NCI-H82 treated with DMSO at 0.1 percent for 48 hours (cell line): ENCODE data around the gene FBXO39.
A peak's percentile ranks its signal among the peaks of the same experiment; 100 is the strongest.
"Not testable (repeated sequence)": the region's sequence is repeated elsewhere in the genome, so short reads cannot be mapped to it uniquely, and the experiment has no call there.

Experiments used
- DNase-seq: peaks from one replicate; lab custom pipeline; 2025; ENCODE audit not compliant: unreplicated experiment; lab: John Stamatoyannopoulos, UW

FBXO39 gene

DNA sequence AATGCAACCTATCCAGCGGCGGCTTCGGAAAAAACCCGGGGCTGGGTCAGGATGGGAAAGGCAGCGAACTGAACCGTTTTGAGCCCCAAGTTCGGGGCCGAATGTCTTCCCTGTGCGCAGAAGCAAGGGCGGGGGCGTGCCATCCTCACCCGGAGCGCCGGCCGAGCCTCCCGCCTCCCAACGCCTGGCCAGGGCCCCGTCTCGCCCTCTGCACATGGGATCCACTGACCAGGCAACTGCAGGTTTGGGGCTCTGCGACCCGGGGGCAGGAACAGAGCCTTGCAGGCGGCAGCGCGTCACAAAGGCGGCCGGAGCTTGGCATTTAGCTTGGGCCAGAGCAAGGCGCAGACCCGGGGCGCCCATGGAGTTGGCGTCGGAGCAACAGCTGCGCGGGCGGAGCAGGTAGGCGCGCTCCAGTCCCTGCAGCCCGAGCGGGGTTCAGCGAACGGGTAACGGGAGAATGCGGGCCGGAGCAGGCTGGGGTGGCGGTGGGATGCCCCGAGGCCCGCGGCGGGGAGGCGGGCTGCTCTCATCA is at the start of gene FBXO39:
TSS of gene FBXO39 (plus strand) at position 345 of the 535 bp plus-strand sequence. CDS start 3,654 bp downstream, outside the sequence.
- DNase-seq = no peak

DNA sequence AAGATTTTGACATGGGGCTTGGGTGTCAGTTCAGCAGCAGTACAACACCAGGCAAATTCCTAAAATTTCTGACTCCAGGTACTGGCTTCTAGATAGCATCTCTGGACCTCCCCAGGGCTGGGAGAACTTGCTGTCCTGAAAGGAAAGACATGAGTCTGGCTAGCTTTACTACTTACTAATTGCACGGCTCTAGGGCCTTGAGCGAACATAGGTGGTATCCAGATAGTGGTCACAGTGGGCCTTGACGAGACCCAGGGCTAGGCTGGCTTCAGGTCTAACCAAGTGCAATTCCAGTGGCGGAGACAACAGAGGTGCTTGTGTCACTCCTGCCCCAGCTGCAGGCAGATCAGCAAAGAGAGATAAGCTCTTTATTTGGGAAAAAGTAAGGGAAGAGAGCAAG is 46.5 kb upstream of the FBXO39 start:
- no peak for DNase-seq

DNA sequence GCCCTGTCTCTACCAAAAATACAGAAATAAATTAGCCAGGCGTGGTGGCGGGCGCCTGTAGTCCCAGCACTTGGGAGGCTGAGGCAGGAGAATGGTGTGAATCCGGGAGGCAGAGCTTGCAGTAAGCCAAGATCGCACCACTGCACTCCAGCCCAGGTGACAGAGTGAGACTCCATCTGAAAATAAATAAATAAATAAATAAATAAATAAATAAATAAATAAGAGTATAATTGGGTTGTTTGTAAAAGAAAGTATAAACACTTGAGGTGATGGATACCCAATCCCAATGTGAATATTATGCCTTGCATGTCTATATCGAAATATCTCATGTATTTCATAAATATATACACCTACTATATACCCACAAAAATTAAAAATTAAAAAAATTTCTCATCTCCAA is 29.4 kb upstream of the FBXO39 start:
- DNase-seq = not testable (repeated sequence)

DNA sequence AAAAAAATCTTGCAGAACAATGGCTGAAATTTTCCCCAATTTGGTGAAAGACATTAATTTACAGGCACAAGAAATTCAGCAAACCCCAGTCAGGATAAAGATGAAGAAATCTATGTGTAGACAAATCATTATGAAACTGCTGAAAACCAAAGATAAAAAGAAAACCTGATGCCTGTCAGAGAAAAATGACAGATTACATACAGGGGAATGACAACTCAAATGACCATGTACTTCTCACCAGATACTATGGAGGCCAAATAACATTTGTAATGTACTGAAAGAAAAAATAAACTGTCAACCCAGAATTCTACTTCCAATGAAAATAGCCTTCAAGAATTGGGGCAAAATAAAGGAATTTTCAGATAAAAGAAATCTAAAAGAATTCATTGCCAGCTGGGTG is 27.4 kb upstream of the FBXO39 start:
- DNase-seq = no peak

DNA sequence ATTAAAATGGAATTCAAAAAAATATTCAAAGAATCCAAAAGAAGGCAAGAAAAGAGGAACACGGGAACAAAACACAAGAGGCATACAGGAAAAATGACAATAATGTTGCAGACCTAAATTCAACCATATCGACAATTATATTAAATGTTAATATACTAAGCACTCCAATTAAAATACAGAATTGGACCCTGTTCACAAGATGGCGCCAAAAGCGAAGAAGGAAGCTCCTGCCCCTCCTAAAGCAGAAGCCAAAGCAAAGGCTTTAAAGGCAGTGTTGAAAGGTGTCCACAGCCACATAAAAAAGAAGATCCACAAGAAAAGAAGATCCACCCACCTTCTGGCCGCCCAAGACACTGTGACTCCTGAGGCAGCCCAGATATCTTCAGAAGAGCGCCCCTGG is 26.5 kb upstream of the FBXO39 start:
- DNase-seq = no peak

DNA sequence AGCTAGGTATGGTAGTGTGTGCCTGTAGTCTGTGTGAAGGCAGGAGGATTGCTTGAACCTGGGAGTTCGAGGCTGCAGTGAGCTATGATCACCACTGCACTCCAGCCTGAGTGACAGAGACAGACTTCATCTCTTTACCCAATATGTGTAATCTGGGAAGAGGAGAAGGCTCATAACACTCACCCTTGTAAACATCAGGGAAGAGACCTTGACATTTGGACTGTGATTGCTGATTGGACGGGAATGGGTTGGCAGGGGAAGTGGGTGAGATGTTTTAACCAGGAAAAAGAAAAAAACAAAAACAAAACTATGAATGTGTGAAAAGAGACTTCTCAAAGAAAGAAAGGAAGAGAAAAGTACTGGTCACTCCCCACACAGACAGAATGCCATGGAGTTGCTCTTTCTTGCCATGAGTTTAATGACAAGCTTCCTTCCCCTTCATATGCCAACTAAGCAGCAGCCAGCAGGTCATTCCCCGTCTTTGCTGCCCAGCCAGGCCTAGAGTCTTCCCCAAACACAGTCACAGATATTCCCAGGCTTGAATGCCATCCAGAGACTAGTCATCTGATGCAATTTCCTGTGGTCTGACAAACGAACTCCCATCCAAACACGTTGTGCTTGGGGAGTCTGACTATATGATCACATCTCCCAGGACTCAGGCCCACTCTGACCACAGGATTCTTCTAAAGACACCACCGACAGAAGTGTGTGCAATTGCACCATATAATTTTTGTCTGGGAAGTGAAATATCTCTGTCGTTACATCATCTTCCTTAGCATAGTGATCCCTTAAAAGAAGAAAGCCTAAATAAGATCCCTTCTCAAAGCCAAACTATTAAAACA is 23.7 kb upstream of the FBXO39 start:
- no peak for DNase-seq

DNA sequence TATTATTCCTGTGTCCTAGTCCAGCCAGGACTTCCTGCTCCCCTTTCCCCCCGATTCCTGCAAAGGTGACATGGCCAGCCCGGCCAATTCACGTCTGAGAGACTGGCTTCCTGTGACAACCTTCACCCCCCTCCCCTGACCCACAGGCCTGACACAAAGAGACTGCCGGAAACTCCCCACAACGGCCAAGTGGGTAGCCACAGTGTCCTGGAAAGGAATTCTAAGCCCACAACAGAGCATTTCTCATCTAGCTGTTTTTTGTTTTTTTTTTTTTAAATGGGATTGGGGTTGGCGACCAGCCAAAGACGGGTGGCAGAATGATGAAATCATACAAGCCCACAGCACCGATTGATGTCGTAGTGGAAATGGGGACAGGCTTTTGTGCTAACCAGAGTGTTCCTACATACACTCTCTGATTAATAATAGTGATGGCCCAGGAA is 23.0 kb upstream of the FBXO39 start:
- no peak for DNase-seq

DNA sequence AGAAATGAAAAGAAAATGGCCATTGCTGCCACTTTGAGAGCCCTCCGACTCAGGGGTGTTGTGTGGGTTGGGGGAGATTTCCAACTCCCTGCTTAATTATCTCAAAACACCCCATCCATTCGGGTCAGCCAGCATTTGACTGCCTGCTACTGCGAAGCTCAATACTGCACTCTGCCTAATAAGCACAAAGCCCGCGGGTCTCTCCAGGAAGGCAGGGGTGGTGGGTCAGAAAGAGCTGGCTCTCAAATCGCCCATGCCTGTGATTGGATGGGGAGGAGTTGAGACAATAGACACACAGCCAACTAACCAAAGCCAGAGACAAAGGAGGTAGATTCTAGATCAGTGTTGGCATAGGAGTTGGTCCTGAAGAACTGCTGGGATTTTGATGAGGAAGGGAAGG is 22.5 kb upstream of the FBXO39 start:
- DNase-seq = no peak

DNA sequence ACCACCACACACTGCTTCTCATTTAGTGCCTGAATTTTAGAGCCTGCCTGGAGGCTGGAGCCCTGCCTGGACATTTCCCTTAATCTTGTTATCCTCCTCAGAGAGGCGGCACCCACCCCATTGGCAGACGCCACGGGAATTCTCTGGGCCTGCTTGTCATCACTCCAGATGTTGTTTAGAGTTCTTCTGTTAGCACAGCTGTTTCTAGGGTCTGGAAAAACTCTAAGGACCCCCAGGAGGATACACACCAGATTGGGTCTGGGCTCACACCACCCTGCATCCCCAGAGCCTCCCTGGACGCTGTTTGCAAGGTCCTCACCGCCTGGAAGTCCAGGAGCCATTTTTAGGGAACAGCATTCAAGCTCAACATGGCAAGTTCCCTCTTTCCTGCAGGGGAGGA is 20.7 kb upstream of the FBXO39 start:
- DNase-seq = peak; percentile 86

DNA sequence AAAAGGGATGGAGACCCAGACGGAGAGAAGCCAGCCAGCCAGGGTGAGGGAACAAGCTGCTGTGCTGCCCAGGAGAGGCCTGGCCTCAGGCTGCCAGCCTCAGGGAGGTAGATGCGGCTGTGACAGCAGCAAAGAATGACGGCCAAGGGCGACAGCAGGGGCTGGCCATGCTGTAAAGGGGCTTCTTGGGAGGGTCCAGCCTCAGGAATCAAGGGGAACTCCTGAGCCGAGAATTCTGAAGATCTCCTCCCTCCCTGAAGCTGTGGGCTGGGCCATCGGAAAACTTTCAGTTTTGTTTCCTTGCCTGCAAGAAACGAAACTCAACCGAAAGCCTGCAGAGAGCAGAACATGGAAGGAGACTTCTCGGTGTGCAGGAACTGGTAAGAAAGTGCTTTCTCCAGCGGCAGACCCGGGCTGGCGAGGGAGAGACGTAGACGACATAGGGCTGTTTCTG is 20.3 kb upstream of the FBXO39 start, which contains the start of gene XAF1:
TSS of gene XAF1 (plus strand) at position 316 of the 454 bp plus-strand sequence. CDS start at position 349, 33 bp downstream.
- no peak for DNase-seq

DNA sequence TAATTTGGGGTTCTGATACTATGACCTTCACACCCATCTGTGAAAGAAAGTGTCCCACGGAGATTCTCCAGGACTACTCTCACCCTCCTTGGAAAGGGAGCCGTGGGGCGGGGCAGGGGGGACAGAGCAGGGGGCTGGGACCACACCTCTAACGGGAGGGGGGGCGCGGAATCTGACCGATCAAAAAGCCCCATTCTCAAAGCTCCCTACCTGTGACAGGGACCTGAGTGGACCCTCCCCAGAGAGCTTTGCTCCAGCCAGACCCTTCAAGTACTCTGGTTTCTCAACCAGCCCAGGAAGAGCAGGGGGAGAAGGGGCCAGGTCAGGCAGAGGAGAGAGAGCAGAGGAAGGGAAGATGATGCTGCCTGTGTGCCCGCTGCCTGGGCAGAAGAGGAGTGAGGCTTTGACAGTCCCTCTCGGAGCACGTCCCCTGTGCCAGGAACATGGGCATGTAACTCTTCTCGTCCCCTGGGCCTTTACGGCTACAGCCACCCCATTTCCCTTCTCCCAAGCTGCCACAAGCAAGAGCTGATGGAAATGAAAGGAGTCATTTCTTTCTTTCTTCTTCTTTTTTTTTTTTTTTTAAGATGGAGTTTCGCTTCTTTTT is 19.5 kb upstream of the FBXO39 start:
- no peak for DNase-seq

DNA sequence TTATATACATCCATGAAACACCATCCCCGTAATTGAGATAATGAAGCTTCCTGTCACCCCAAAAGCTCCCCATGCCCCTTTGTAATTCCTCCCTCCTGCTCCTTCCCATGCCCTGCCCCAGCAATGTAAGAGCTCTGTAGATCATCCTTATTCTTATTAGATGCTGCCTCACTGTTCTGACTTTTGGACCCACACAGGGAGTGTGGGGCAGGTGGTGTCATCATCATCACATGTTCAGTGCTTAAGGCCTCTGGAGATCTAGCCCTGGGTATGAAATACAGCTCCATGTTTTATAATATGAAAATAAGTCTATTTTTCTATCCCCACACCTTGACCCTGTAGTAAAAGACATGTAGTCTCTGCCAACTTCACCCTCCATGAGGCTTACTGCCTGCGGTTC is 18.3 kb upstream of the FBXO39 start:
- no peak for DNase-seq

DNA sequence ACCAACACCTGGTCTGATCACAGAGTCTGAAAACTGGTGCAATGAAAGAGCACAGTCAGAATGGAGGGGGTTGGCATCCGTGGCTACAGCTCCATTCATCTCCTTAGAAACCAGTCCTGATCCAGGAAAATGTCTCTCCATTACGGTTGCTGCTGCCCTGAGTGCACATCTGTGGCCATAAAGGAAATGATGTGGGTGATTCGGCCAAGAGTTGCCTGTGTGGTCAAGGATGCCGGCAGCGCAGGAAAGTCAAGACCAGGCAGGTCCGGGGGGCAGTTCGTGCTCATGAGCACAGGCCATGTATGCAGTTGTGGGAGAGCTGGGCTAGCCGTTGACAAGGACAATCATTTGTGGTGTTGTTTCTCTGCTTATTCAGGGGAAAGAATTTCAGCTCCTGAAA is 14.2 kb upstream of the FBXO39 start:
- no peak for DNase-seq

DNA sequence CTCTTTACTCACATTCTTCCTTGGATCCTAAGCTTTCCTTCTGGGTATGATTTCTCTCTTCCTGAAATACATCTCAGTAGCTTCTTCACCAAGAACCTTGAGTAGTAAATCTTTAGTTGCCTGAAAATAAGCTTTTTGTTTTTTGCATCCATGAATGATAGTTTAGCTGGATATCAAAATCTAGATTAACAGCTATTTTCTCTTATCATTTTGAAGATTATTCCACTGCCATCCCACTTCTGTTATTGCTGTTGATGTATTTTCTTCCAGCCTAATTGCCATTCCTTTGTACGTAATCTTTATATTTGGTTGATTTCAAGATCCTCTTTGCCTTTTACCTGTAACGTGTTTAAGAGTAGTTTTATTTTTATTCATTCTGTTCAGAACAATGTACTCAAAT is 7.6 kb upstream of the FBXO39 start:
- DNase-seq = no peak

DNA sequence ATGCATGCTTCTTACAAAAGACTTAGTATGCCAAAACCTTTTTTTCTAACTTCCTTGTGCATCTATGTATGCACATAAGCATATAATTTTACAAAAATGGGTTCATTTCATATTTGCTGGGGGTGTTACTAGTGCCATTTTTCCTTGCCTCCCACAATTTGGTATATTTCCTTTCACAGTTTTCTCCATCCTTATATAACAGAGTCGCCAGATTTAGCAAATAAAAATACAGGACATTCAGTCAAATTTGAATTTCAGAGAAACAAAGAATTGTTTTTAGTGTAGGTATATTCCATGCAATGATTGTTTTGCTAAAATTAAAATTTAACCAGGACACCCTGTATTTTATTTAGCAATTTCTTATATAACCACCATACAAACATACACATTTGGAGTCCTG is 4.0 kb upstream of the FBXO39 start:
- no peak for DNase-seq

DNA sequence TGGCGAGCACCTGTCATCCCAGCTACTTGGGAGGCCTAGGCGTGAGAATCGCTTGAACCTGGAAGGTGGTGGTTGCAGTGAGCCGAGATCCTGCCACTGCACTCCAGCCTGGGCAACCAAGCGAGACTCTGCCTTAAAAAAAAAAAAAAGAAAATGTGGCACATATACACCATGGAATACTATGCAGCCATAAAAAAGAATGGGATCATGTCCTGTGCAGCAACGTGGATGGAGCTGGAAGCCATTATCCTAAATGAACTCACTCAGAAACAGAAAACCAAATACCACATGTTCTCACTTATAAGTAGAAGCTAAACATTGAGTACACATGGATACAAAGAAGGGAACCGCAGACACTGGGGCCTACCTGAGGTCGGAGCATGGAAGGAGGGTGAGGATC is 1.1 kb upstream of the FBXO39 start:
- not testable (repeated sequence) for DNase-seq

DNA sequence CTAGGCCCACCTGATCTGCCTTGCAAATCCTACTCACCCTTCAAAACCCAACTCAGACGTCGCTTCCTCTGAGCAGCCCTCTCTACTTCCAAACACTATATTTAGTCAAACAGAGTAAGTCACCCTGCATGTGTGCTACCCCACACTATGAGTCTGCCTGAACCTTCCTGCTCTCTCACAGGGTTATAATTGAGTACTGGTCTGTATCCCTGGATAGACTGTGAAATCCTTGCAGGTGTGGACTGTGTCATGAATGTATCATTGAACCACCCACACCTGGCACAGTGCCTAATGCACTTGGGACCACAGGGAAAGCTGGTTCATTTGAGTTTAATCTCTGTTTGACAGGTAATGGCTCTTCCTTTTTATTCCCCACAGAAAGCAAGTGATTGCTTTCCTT is 3.4 kb downstream of the FBXO39 start:
- no peak for DNase-seq

DNA sequence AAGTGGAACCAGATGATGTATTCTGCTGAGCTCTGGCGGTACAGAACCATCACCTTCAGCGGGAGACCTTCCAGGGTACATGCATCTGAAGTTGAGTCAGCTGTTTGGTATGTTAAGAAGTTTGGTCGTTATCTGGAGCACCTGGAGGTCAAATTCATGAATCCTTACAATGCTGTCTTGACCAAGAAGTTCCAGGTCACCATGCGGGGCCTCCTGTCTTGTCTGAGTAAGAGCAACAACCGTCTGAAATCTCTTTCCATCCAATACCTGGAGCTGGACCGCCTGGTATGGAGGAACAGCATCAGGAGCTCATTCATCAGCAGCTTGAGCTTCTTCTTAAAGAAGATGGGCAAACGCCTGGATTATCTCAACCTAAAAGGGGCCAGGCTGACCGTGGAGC is 4.0 kb downstream of the FBXO39 start:
- no peak for DNase-seq

DNA sequence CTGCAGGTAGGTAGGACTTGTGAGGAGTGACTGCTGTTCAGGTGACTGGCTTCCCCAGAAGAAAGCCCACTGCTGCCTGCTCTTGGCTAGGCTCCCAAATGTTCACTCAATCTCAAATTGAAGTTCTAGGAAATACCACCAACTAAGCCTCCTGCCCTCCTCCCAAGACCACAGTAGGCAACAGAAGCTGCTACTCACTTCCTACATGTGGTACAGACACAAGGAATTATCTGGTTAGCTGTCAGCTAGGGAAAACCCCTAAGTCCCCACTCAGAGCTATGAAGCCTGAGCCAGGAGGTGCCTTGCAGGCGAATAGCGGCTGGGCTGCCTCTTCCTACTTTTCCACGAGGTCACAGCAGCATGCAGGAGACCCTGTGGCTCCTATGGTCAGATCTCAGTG is 4.9 kb downstream of the FBXO39 start:
- no peak for DNase-seq

DNA sequence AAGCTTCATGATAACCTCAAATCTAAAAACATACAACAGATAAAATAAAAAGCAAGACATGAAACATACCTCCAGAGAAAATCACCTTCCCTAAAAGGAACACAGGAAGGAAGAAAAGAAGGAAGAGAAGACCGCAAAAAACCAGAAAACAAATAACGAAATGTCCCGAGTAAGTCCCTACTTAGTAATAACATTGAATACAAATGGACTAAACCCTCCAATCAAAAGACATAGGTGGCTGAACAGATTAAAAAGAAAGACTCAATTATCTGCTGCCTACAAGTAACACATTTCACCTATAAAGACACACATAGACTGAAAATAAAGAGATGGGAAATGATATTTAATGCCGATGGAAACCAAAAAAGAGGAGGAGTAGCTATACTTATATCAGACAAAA is 6.2 kb downstream of the FBXO39 start:
- no peak for DNase-seq

DNA sequence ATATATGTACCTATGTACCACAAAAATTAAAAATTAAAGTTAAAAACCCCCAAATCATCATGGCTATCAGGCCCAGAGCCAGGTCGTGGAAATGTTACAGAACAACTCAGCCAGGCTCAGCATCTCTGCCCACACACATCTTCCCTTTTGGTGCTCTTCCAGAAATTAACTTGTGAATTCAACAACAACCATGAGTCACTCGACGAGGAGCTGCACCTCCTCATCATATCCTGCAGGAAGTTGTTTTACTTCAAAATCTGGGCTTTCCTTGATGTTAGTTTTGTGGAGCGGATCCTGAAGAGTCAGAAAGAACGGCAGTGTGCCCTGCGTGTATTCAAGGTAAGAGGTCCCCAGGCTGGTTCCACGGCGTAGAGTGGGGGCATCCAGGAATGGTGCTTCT is 10.6 kb downstream of the FBXO39 start:
- DNase-seq = no peak

DNA sequence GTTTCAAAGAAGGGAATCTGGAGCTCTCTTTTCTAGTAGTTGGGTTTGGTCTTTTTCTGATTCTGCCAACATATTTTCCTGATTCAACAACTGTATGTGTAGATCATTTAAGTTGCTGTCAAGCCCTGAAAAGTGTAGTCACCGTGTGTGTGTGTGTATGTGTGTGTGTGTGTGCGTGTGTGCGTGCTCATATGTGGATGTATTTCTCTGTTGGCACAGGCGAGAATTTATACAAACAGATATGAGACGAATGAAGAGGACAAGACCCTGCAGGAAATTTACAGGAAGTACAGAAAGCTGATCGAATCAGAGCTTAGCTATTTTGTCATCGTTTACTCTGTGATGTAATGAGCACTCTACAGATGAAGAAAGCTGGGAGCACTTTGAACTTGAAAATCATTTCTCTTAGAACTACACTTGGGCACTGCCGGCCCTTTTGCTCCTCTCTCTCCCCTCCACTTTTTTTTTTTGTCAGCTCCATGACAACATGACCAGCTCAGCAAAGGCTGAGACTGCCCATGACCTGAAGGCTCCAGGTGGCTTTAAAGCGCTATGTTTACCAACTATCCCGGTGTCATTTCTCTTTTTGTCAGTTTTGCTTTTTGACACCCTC is 11.2 kb downstream of the FBXO39 start:
- no peak for DNase-seq
